K562 (cell line): Measurements from ENCODE around the gene UNC119B. TPM values are rescaled to one million over a fixed set of nuclear protein-coding genes. Genes with fewer than 3 reads are reported as not detected.

Experiments
- ATAC-seq: fragments of 200-7000 bp; cut with Tn5 transposase; 3 replicates; pipeline ENCODE4 v1.9.1; 2020; ENCODE audit warnings: moderate library complexity
- BruUV-seq: library from RNA; stranded (reverse); fragments of 400-500 nt; replicated peaks from 2 replicates; lab custom pipeline; 2021; lab: Mats Ljungman, UMichigan
- CTCF ChIA-PET: fragments of 300-600 bp; formaldehyde crosslinking; extraction: SDS; loops from one replicate; lab custom pipeline; 2021; ENCODE audit warnings: low intra/inter-chr PET ratio; lab: Yijun Ruan, JAX
- POLR2A ChIA-PET: fragments of 300-600, 350-650 bp; sonication (Branson Sonifier 250); formaldehyde crosslinking; extraction: SDS; loops from one replicate; lab custom pipeline; 2021; ENCODE audit warnings: antibody characterized with exemption, inconsistent platforms; lab: Yijun Ruan, JAX
- DNase-seq, 4 experiments: peaks; one replicate each; pipeline versions ENCODE4 v3.0.0 to v3.0.0-alpha.2; 2011 to 2018; ENCODE audit warnings: low spot score in 3 of 4, mixed read lengths in 3 of 4; ENCODE audit errors: extremely low read depth in 1 of 4
- FAIRE-seq: peaks from 2 replicates; lab custom pipeline; 2011; peaks lifted over from hg19 to GRCh38; lab: Jason Lieb, UNC
- H2AFZ ChIP-seq: 2 replicates; pipeline ENCODE4 v1.6.0; 2011; ENCODE audit warnings: low read depth, low read length, control low read depth, inconsistent platforms
- H3K27ac ChIP-seq: fragments of 200-600 bp; 3 replicates; pipeline ENCODE4 v1.8.0; 2011; ENCODE audit warnings: low read depth, mild to moderate bottlenecking, control low read depth, inconsistent platforms, low read length, moderate library complexity, mixed read lengths; ENCODE audit errors: extremely low read depth
- H3K27me3 ChIP-seq, 2 experiments: fragments of 300-600 bp in 1 of 2; 2 replicates in 1 of 2; 3 replicates in 1 of 2; pipeline versions ENCODE4 v1.6.0 to v1.8.0; 2011; ENCODE audit warnings: inconsistent platforms in 2 of 2, low read length in 2 of 2, mild to moderate bottlenecking in 1 of 2, mixed read lengths in 1 of 2, moderate library complexity in 1 of 2; ENCODE audit not compliant: control insufficient read depth in 2 of 2, insufficient read depth in 2 of 2
- H3K36me3 ChIP-seq: fragments of 300-600 bp; 3 replicates; pipeline ENCODE4 v1.8.0; 2011; ENCODE audit warnings: mild to moderate bottlenecking, low read length, inconsistent platforms; ENCODE audit not compliant: control insufficient read depth, insufficient read depth
- H3K4me1 ChIP-seq, 2 experiments: fragments of 200-600 bp in 1 of 2; replicated peaks in 1 of 2; 2 replicates in 1 of 2; 3 replicates in 1 of 2; pipeline versions ENCODE4 v1.5.1 to v1.8.0; 2011; ENCODE audit warnings: inconsistent platforms in 2 of 2, low read length in 2 of 2, mild to moderate bottlenecking in 1 of 2, mixed read lengths in 1 of 2, moderate library complexity in 1 of 2; ENCODE audit not compliant: control insufficient read depth in 2 of 2, insufficient read depth in 2 of 2
- H3K4me2 ChIP-seq: 2 replicates; pipeline ENCODE4 v1.6.1; 2011; ENCODE audit warnings: low read length, control low read depth, inconsistent platforms, mixed read lengths; ENCODE audit not compliant: insufficient read depth
- H3K4me3 ChIP-seq: fragments of 200-600 bp; sonication (generic), shearing (Covaris generic); 2 replicates; pipeline ENCODE4 v1.5.1; 2016; ENCODE audit warnings: control low read depth, inconsistent platforms
- H3K79me2 ChIP-seq: fragments of 200-600 bp; 3 replicates; pipeline ENCODE4 v1.8.0; 2011; ENCODE audit warnings: low read length, inconsistent platforms; ENCODE audit not compliant: control insufficient read depth, insufficient read depth
- H3K9ac ChIP-seq, 2 experiments: 2 replicates each; pipeline versions ENCODE4 v1.6.0 to v1.6.1; 2011; ENCODE audit warnings: low read depth in 2 of 2, low read length in 2 of 2, control low read depth in 1 of 2, inconsistent platforms in 1 of 2, mild to moderate bottlenecking in 1 of 2, mixed read lengths in 1 of 2; ENCODE audit not compliant: insufficient read depth in 1 of 2
- H3K9me1 ChIP-seq: one replicate; pipeline ENCODE4 v1.6.0; 2011; ENCODE audit warnings: inconsistent platforms, mild to moderate bottlenecking, low read length, moderate library complexity; ENCODE audit not compliant: control insufficient read depth, insufficient read depth
- H3K9me3 ChIP-seq: replicated peaks from 2 replicates; pipeline ENCODE4 v1.5.1; 2011; ENCODE audit warnings: low read depth, low read length, inconsistent platforms; ENCODE audit not compliant: control insufficient read depth, insufficient read depth
- H4K20me1 ChIP-seq: replicated peaks from 2 replicates; pipeline ENCODE4 v1.6.1; 2011; ENCODE audit warnings: low read length, inconsistent platforms, mixed read lengths; ENCODE audit not compliant: control insufficient read depth, insufficient read depth
- BRD4 ChIP-seq: fragments of 200-600 bp; sonication (generic); IDR thresholded peaks from 2 replicates; pipeline ENCODE4 v1.6.1; 2017; ENCODE audit warnings: inconsistent platforms
- CBFA2T2 ChIP-seq: fragments of 450-650 bp; conservative IDR thresholded peaks from 2 replicates; pipeline ENCODE4 v1.6.1; 2017; ENCODE audit warnings: mild to moderate bottlenecking
- CEBPZ ChIP-seq: fragments of 150-350 bp; IDR thresholded peaks from 2 replicates; pipeline ENCODE4 v1.6.1; 2014; ENCODE audit warnings: low read depth, mild to moderate bottlenecking, low read length, borderline replicate concordance
- GABPB2 ChIP-seq: fragments of 250-450 bp; sonication (Bioruptor Pico); conservative IDR thresholded peaks from 2 replicates; pipeline ENCODE4 v1.5.1; 2021; ENCODE audit warnings: mild to moderate bottlenecking
- KAT2B ChIP-seq: IDR thresholded peaks from one replicate; pipeline ENCODE4 v1.6.1; 2012; ENCODE audit warnings: low read depth, mild to moderate bottlenecking, control low read depth, inconsistent platforms, low read length, moderate library complexity
- KDM5B ChIP-seq: fragments of 200-600 bp; sonication (generic); IDR thresholded peaks from 2 replicates; pipeline ENCODE4 v1.6.1; 2012; ENCODE audit warnings: low read depth, mild to moderate bottlenecking, moderate library complexity, low read length, control low read depth, inconsistent platforms; ENCODE audit not compliant: insufficient replicate concordance
- MYBL2 ChIP-seq, 2 experiments: fragments of 450-650 bp in 1 of 2; sonication (generic) in 1 of 2; formaldehyde crosslinking in 1 of 2; IDR thresholded peaks; 2 replicates each; pipeline versions ENCODE4 v1.6.1 to v1.8.1; 2017 to 2022; ENCODE audit warnings: borderline replicate concordance in 1 of 2, inconsistent platforms in 1 of 2, low read depth in 1 of 2, mild to moderate bottlenecking in 1 of 2, missing genetic modification reagents in 1 of 2, moderate library complexity in 1 of 2
- MYNN ChIP-seq, 2 experiments: sonication (generic); formaldehyde crosslinking in 1 of 2; IDR thresholded peaks; 2 replicates each; pipeline versions ENCODE4 v1.5.0 to v1.6.1; 2016 to 2020; ENCODE audit warnings: antibody characterized with exemption in 1 of 2, missing genetic modification reagents in 1 of 2
- NELFE ChIP-seq: IDR thresholded peaks from 2 replicates; pipeline ENCODE4 v1.6.1; 2011; ENCODE audit warnings: mild to moderate bottlenecking; ENCODE audit not compliant: insufficient read depth, insufficient read length
- POU5F1 ChIP-seq: fragments of 150-350 bp; IDR thresholded peaks from 2 replicates; pipeline ENCODE4 v1.6.1; 2014; ENCODE audit warnings: borderline replicate concordance, low read length, low read depth, mild to moderate bottlenecking; ENCODE audit not compliant: partially characterized antibody
- PTBP1 ChIP-seq: fragments of 200-400 bp; formaldehyde crosslinking; IDR thresholded peaks from 2 replicates; pipeline ENCODE4 v1.6.1; 2017; ENCODE audit warnings: low read depth, low read length
- SPI1 ChIP-seq: IDR thresholded peaks from 2 replicates; pipeline ENCODE4 v1.6.1; 2011; ENCODE audit warnings: low read depth, low read length, control low read depth, borderline replicate concordance
- STAT5B ChIP-seq: fragments of 250-450 bp; sonication (Bioruptor Pico); IDR thresholded peaks from 2 replicates; pipeline ENCODE4 v1.8.0; 2021; ENCODE audit warnings: mild to moderate bottlenecking, inconsistent platforms
- ZFP36 ChIP-seq: fragments of 150-350 bp; IDR thresholded peaks from 2 replicates; pipeline ENCODE4 v1.6.1; 2018; ENCODE audit warnings: low read length, low read depth; ENCODE audit not compliant: partially characterized antibody
- ZNF277 ChIP-seq: fragments of 250-450 bp; sonication (Bioruptor Pico); IDR thresholded peaks from 2 replicates; pipeline ENCODE4 v1.8.0; 2022; ENCODE audit warnings: inconsistent platforms, mild to moderate bottlenecking, moderate library complexity, borderline replicate concordance
- WGBS: fragments of 100-300 bp; shearing (Covaris generic); methylation state at CpG from one replicate; pipeline ENCODE4 v1.1.6; 2016; ENCODE audit warnings: low coverage, mixed read lengths; ENCODE audit not compliant: insufficient coverage; ENCODE audit errors: missing lambda C conversion rate; 5-methylcytosine and 5-hydroxymethylcytosine counted together
- in situ Hi-C: fragments of 300-500 bp; cut with MboI; formaldehyde crosslinking; loops from 4 replicates; pipeline ENCODE4 v1.15.0; 2018; ENCODE audit warnings: inconsistent platforms, mixed read lengths
- intact Hi-C: fragments of 100-400 bp; cut with micrococcal nuclease; formaldehyde crosslinking; loops from 2 replicates; pipeline ENCODE4 v1.14.2; 2022
- polyA plus RNA-seq, 8 experiments: library from polyadenylated mRNA; depleted of rRNA in 4 of 8; stranded (reverse) in 5 of 8; unstranded in 3 of 8; fragments of >200 nt; fragmentation: Nextera tagmentation in 2 of 8; fragmentation: Illumina TruSeq in 1 of 8; extraction: Ambion mirVana in 2 of 8; extraction: Trizol in 1 of 8; gene quantifications; 2 replicates each; pipeline versions ENCODE4 v1.2.1 to v1.2.3, GENCODE V29; 2011 to 2014; ENCODE audit warnings: inconsistent platforms in 1 of 8, missing spikeins in 1 of 8
- total RNA-seq, 7 experiments: library from RNA; depleted of rRNA in 6 of 7; stranded (reverse); fragments of >200 nt in 6 of 7; fragmentation: Illumina TruSeq in 2 of 7; extraction: Trizol in 2 of 7; gene quantifications; 2 replicates each; pipeline versions ENCODE4 v1.2.1 to v1.2.3, GENCODE V29; 2011 to 2021; ENCODE audit warnings: low replicate concordance in 1 of 7

The UNC119B gene
- total and polyA plus RNA-seq, 9 of the 15 experiments (the other 6 are each of a cell fraction or from before 2014, with no cell fraction given) = 4.0 to 34.5 (median 15.1) TPM

- TF ChIP-seq ZFP36 (no peak), CBFA2T2 (no peak), SPI1 (no peak), GABPB2 (no peak)
These were observed 50.3 kb downstream of the UNC119B start (continued) for GRCh38 chr12:120760349-120761254.

- Histone ChIP-seq H3K4me1 (peaks cover 0 to 4% of the 10 kb centered on the region in 2 experiments; a peak in 1 of 5 replicates), H2AFZ (no peak overlapping the region), H3K9ac (no peak overlapping the region), H3K4me2 (no peak overlapping the region), H3K27me3 (no peaks in the 10 kb centered on the region), H3K36me3 (peaks cover 33% of the 10 kb centered on the region; the same call in 2 of the 3 replicates), H3K9me1 (no peaks in the 10 kb centered on the region), H4K20me1 (no peaks in the 10 kb centered on the region), H3K9me3 (no peaks in the 10 kb centered on the region), H3K4me3 (no peak overlapping the region), H3K27ac (no peak overlapping the region), H3K79me2 (no peaks in the 10 kb centered on the region)
- ChIA-PET POLR2A (interaction anchor here (0.6 to 0.9 kb wide), 4 partner anchors 9 to 235 kb away, joined by 3 read pairs; partner anchors contain the start of gene ACADS), CTCF (interaction anchor here (0.7 kb wide), 1 partner anchor 9 kb away, joined by 3 read pairs; no protein-coding TSS in a partner anchor)
- peak; percentile 11 for FAIRE-seq
- 80% methylated on average over 9 of the region's 9 CpGs for WGBS
- no peak for ATAC-seq
- intact Hi-C loops = no loop called here
- DNase-seq = no peak
- BruUV-seq = no TSS peak
- in situ Hi-C loops = no loop called here
- TF ChIP-seq KAT2B (no peak), NELFE (no peak), MYNN (IDR thresholded peaks at IDR 0.05) (no peak), MYNN (CRISPR knock-in tag; IDR thresholded peaks at IDR 0.05) (no peak), STAT5B (CRISPR knock-in tag) (no peak), CEBPZ (no peak), BRD4 (no peak), MYBL2 (IDR thresholded peaks at IDR 0.05; ENCODE audit: low read depth) (no peak), MYBL2 (CRISPR knock-in tag; IDR thresholded peaks at IDR 0.05; ENCODE audit: borderline replicate concordance) (no peak), PTBP1 (no peak), ZNF277 (CRISPR knock-in tag) (no peak), KDM5B (no peak), POU5F1 (no peak)
These were observed 51.3 kb downstream of the UNC119B start for GRCh38 chr12:120761519-120761934.
